ENCODE data around the gene ETV4.
"Not testable (repeated sequence)": the region's sequence is repeated elsewhere in the genome, so short reads cannot be mapped to it uniquely, and the experiment has no call there.

Gene ETV4

GRCh38 chr17:43509440-43509839, 36.7 kb downstream of the ETV4 start:
- DNase-seq, result not testable (repeated sequence)

DNA sequence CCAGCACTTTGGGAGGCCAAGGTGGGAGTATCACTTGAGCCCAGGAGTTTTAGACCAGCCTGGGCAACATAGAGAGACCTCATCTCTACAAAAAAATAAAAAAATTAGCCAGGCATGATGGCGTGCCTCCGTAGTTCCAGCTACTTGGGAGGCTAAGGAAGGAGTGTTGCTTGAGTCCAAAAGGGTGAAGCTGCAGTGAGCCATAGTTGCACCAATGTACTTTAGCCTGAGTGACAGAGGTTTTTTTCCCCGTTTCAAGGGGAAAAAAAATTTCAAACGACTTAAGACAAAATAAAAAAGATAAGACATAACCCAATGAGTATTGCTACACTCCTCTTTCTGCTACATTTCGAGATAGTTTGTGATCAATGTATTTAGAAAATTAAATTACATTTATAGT, 55.5 kb downstream of the ETV4 start:
- DNase-seq, result no peak

- peak; percentile 99 for DNase-seq
Measured at GRCh38 chr17:43483674-43484551, 62.2 kb downstream of the ETV4 start, which contains the start of gene DHX8. DHX8 (plus strand) TSS chr17:43483975; CDS start chr17:43484038, 63 bp downstream.

DNA sequence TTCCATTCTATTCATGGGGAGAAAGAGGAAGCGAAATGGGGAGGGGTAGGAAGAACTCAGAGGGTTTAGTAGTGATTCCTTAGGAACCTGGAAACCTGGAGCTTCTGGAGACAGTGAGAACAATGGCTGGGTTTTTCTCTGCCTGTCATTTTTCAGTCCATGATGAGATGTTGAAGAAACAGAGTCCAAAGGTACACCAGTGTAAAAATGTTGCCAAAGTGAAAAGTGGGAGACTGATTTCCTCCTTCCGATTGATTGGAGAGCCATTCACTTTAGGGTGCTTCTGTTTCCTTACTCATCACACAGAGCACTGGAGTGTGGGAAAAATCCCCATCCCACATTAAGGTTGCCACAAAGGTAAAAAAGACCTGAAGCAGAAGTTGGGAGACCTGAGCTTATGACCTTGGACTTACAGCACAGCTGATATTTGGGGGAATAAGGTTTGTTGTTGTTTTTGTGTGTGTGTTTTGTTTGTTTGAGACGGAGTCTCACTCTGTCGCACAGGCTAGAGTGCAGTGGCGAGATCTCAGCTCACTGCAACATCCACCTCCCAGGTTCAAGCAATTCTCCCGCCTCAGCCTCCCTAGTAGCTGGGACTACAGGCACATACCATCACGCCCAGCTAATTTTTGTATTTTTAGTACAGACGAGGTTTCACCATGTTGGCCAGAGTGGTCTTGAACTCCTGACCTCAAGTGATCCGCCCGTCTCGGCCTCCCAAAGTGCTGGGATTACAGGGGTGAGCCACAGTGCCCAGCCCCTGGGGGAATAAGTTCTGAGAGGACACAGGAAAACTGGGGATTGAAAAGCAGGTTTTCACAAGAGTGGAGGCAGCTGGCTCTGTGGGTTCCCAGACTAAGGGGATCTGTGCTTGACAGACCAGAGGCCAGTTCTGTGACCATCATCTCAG, 63.8 kb downstream of the ETV4 start:
- DNase-seq, result no peak

DNA sequence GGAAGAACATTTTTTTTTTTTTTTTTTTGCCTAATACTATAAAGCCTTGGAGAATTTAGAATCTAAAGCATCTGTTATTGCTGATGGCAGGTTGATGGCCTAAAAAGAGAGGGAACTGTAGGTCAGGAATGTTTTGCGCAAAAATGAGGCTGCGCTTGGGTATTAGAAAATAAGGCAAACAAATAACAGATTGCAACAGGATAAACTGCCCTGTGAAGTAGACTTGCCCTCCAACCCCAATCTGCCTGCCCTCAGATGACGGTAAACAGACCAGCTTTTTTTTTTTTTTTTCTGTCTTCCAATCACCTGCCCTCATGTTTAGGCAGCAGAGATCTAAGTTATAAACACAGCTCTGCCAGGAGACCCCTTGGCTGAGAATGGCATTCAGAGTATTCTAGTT, 66.2 kb downstream of the ETV4 start:
- DNase-seq, result no peak
